HG02981 (cell line): ENCODE results near the gene MAML3.

Experiments
- ATAC-seq: cut with Tn5 transposase; IDR thresholded peaks from one replicate; pipeline ENCODE4 v1.9.1; 2021; ENCODE audit warnings: mild to moderate bottlenecking, moderate library complexity; ENCODE audit not compliant: unreplicated experiment

MAML3 gene

GRCh38 chr4:139740121-139740520, 413.9 kb downstream of the MAML3 start:
- ATAC-seq, result no peak

- ATAC-seq, result no peak
Observed at GRCh38 chr4:139738846-139739613, 415.0 kb downstream of the MAML3 start.

DNA sequence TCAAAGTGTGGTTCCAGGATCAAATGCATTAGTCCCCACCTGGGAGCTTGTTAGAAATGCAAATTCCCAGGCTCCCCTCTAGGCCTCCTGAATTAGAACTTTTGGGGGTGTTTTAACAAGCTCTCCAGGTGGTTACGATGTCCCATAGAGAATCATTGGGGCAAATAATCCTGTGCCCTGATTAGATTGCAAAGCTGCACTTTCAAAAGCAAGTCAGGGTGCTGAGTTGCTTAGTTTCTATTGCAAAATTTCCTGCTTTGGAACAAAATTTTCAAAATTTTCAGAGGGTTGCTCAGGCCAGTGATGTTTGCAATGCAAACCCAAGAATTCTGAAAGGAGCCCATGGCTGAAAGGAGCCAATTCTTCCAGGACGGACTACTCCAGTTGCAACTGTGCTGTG, 417.3 kb downstream of the MAML3 start:
- no peak for ATAC-seq

DNA sequence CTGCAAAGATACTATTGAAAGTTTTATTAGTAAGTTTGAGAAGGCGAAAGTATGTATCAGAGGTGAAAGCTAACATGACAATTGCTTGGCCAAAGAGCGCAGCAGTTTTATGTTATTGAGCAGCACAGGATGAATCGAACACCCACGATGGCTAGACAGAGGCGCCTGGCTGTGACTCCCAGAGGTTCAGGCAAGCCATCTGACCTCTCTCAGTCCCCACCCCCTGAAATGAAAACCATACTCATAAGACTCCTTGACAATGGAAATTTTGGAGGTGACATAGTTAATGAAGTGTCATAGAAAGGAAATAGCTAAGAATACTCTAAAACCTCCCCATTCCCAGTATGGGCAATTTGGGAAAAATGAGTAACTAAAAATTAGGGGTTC, 417.7 kb downstream of the MAML3 start:
- no peak for ATAC-seq

- no peak for ATAC-seq
Observed at GRCh38 chr4:139735381-139736273, 418.4 kb downstream of the MAML3 start.

DNA sequence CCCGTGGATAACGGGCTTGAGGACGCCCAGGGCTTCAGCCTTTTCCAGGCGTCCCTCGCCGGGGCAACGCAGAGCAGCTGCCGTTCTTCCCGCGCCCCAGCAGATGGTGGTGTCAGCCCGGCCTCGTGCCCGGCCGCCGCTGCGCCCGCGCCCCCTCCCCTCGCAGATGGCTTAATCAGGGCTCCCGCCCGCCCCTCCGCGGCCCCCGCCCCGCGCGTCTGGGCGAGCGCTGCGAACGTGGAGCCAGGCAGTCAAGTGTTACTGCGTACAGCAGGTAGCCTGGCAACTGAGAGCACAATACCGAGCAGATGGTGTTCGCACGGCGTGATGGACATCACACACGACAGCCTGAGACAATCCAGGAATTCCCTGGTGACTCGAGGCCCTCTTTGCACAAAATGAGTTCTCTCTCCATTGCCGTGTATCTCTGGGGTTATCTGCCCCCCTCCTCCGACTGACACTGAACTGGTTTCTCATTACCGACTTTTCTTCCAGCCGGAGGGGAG, 419.1 kb downstream of the MAML3 start:
- peak; percentile 75 for ATAC-seq

- no peak for ATAC-seq
Observed at GRCh38 chr4:139734201-139734874, 419.6 kb downstream of the MAML3 start.

GRCh38 chr4:139732991-139733570, 420.9 kb downstream of the MAML3 start:
- ATAC-seq, result no peak

DNA sequence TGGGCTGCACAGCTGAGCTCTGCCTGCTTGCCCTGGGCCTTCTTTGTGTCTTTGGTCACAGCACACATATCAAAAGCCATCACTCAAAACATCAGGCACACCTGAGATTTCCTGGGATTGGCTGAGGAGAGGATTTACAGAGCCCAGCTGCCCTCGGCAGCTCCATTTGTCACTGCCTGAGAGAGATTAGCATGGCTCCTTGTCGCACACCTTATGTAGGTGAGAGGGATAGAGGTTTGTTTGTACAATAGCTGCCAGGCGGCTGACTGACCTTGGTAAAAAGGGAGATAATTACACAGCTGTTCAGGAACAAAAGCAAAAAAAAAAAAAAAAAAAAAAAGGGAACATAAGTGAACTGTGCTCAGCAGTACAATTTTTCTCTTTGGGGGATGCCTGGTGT, 425.1 kb downstream of the MAML3 start:
- no peak for ATAC-seq

GRCh38 chr4:139728146-139728545, 425.8 kb downstream of the MAML3 start:
- ATAC-seq, result no peak

DNA sequence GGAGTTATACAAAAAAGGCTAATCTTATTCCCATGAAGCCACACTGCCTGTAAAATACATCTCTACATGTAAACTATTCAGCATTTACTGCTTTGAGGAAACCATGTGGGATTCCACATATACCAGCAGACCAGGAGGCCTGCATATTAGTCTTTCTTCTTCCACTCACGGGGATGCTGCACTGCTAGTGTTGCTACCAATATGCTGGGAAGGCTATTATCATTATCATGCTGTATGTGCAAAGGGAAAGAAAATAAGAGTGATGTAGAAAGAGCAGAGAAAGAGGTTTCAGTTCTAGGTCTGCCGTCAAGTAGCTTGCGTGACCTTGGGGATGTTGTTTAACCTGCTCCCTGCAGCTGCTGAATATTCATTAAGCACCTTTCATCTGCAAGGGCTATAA, 427.4 kb downstream of the MAML3 start:
- no peak for ATAC-seq

DNA sequence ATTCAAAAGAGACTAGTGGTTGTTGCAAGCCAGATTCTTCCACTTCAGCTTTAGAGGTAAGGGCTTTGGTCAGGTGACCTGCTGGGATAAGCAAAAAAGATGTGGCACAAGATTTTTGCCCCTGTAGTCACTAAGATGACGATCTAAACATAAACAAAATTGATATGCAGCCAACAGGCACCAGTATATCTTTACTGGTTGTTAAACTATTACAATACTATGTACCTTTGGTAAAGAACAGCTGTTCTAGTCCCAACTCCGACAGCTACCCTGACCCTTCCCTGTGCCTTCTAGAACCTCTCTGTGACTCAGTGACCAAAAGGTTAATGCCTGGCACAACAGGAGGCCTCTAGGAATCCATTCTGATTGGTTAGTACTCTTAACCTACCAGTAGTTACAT, 428.7 kb downstream of the MAML3 start:
- no peak for ATAC-seq

DNA sequence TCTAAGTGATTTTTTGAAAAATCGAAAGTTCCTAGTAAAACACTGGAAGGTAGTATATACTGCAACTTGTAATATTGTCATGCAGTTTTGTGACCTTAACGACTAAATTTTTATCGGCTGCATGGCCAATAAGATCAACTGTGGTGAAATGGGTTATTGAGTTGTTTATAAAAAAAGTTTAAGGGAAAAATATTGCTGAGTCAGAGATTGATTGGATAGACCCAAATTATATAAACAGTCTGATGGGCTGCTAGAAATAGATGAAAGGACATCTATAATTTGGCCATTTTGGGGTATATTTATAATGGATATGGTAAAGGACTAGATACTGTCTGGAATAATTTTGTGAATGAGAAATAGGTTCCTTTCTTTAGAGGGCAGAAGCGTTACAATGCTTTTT, 432.2 kb downstream of the MAML3 start:
- ATAC-seq, result no peak

GRCh38 chr4:139720806-139721205, 433.2 kb downstream of the MAML3 start:
- ATAC-seq, result no peak

- no peak for ATAC-seq
Observed at GRCh38 chr4:139719381-139720101, 434.4 kb downstream of the MAML3 start.

- no peak for ATAC-seq
Observed at GRCh38 chr4:139718833-139719232, 435.2 kb downstream of the MAML3 start.

GRCh38 chr4:139718358-139718757, 435.6 kb downstream of the MAML3 start:
- no peak for ATAC-seq

GRCh38 chr4:139715746-139716391, 438.1 kb downstream of the MAML3 start:
- ATAC-seq, result no peak

GRCh38 chr4:139712882-139713281, 441.1 kb downstream of the MAML3 start:
- no peak for ATAC-seq

DNA sequence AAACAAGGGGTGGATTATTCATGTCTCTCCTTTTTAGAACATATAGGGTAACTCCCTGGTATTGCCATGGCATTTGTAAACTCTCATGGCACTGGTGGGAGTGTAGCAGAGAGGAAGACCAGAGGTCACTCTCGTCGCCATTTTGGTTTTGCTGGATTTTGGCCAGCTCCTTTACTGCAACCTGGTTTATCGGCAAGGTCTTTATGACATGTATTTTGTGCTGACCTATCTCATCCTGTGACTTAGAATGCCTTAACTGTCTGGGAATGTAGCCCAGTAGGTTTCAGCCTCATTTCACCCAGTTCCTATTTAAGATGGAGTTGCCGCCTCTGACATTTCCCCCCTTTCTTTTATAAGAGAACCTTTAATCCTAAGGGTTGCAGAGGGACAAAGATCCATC, 442.5 kb downstream of the MAML3 start:
- no peak for ATAC-seq
